SU-DHL-6 (cell line): ENCODE results near the gene OSGIN1.

ENCODE experiments used
- CTCF ChIP-seq: fragments of 200-600 bp; sonication (generic); IDR thresholded peaks from one replicate; pipeline ENCODE4 v1.5.1; 2017; ENCODE audit warnings: antibody characterized with exemption, mild to moderate bottlenecking, low read length, moderate library complexity; ENCODE audit not compliant: insufficient read depth, poor library complexity, severe bottlenecking
- EZH2phosphoT487 ChIP-seq: fragments of 200-600 bp; sonication (generic), shearing (Covaris generic); conservative IDR thresholded peaks from 2 replicates; pipeline ENCODE4 v1.6.1; 2018; ENCODE audit warnings: mild to moderate bottlenecking, antibody characterized with exemption, low read length, moderate library complexity, mixed read lengths

GRCh38 chr16:83940630-83941378 lies 12.2 kb upstream of the OSGIN1 start:
- TF ChIP-seq CTCF (no peak), EZH2phosphoT487 (no peak)
